Testis (tissue), 2 donors: Measurements from ENCODE around the gene PLK2.

Experiments used
- POLR2A ChIP-seq: fragments of 450-650 bp; IDR thresholded peaks from one replicate; pipeline ENCODE4 v1.6.1; 2017; ENCODE audit warnings: antibody characterized with exemption, mild to moderate bottlenecking, moderate library complexity
- TF ChIP-seq, protein P1 (sequence below), 3 experiments: fragments of 450-650 bp in 2 of 3; fragments of 200-600 bp in 1 of 3; sonication (generic) in 1 of 3; IDR thresholded peaks; one replicate each; pipeline ENCODE4 v1.5.1; 2016 to 2019; ENCODE audit warnings: antibody characterized with exemption in 3 of 3, mild to moderate bottlenecking in 2 of 3, moderate library complexity in 1 of 3

- TF ChIP-seq, protein P1, sequence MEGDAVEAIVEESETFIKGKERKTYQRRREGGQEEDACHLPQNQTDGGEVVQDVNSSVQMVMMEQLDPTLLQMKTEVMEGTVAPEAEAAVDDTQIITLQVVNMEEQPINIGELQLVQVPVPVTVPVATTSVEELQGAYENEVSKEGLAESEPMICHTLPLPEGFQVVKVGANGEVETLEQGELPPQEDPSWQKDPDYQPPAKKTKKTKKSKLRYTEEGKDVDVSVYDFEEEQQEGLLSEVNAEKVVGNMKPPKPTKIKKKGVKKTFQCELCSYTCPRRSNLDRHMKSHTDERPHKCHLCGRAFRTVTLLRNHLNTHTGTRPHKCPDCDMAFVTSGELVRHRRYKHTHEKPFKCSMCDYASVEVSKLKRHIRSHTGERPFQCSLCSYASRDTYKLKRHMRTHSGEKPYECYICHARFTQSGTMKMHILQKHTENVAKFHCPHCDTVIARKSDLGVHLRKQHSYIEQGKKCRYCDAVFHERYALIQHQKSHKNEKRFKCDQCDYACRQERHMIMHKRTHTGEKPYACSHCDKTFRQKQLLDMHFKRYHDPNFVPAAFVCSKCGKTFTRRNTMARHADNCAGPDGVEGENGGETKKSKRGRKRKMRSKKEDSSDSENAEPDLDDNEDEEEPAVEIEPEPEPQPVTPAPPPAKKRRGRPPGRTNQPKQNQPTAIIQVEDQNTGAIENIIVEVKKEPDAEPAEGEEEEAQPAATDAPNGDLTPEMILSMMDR (IDR thresholded peaks at IDR 0.05): peak; percentile 32 to 83 (median 64)
- no peak for TF ChIP-seq POLR2A
Observed at GRCh38 chr5:58460732-58461286, 923 bp upstream of the PLK2 start.
